NT2/D1 (cell line): ENCODE measurements around the gene MMP24.

Source experiments
- SUZ12 ChIP-seq: IDR thresholded peaks from 2 replicates; pipeline ENCODE4 v1.6.1; 2011; ENCODE audit not compliant: insufficient read length, insufficient read depth; ENCODE audit errors: extremely low read depth
- YY1 ChIP-seq: IDR thresholded peaks from 2 replicates; pipeline ENCODE4 v1.6.1; 2011; ENCODE audit not compliant: insufficient read length, insufficient read depth
- ZNF274 ChIP-seq: IDR thresholded peaks from 2 replicates; pipeline ENCODE4 v1.6.1; 2011; ENCODE audit warnings: mild to moderate bottlenecking, low read depth, low read length

GRCh38 chr20:35276408-35276807, 49.9 kb downstream of the MMP24 start:
- TF ChIP-seq YY1 (no peak), SUZ12 (no peak), ZNF274 (no peak)
